ENCODE results near the gene PACS1.
"Not testable (repeated sequence)": the region's sequence is repeated elsewhere in the genome, so short reads cannot be mapped to it uniquely, and the experiment has no call there.

Gene PACS1

GRCh38 chr11:66112041-66112491 is 42.0 kb downstream of the PACS1 start:
- DNase-seq = no peak

GRCh38 chr11:66112601-66113499 is 42.8 kb downstream of the PACS1 start:
- DNase-seq = no peak

DNA sequence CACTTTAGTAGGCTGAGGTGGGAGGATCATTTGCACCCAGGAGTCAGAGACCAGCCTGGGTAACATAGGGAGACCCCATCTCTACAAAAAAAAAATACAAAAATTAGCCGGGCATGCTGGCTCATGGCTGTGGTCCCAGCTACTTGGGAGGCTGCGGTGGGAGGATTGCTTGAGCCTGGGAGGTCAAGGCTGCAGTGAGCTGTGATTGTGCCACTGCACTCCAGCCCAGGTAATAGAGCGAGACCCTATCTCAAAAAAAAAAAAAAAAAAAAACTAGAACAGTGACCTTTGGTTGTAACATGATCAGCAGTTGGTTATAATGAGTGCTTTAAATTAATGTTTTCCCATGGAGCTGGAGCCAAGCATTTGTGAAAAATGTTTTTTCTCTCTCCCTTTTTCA is 44.9 kb downstream of the PACS1 start:
- DNase-seq = not testable (repeated sequence)

DNA sequence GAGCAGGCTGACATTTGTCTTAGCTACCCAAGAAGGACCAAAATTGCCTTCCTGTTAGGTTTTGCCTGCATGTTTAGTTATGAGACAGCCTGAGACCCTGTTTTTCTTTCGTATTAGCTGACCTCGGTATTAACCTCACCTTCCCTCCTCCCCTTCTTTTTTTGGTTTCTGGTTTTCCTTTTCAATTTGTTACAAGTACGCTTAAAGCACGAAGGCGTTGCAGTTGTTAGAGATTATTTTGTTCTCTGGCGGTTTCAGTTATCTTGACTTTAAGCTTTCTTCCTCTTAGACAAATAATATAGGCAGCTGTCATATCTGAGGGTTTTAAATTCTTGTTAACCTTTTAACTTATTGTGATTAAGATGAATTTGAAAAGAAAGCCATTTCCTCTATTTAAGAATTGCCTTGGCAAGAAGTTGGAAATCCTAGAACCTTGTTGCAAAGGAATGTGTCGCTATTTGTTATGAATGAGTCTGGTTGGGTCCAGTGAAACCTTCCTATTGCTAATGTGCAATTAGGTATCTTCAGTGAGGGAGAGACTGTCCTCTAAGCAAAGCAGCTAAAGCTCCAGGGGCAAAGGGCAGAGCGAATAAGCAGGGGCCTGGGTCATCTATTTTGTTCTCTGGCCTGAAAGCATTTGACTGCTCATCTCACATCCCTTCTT is 45.7 kb downstream of the PACS1 start:
- no peak for DNase-seq

DNA sequence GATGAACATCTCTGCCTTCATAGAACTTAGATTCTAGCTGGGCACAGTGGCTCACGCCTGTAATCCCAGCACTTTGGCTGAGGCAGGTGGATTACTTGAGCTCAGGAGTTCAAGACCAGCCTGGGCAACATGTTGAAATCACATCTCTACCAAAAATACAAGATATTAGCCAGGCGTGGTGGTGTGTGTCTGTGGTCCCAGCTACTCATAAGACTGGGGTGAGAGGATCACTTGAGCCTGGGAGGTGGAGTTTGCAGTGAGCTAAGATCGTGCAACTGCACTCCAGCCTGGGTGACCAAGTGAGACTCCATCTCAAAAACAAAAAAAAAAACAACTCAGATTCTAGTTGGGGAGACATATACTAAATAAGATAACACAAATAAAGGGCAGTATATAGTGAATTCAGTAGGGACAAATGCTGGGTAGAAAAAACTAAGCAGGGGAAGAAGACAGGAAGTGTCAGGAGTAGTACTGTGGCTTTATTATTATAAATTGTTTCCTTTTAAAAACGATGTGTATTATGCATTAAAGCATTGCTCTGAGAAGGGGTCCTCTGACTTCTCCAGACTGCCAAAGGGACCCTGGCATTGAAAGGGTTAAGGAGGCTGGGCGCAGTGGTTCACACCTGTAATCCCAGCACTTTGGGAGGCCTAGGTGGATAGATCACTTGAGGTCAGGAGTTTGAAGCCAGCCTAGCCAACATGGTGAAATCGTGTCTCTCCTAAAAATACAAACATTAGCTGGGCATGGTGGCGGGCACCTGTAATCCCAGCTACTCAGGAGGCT is 46.7 kb downstream of the PACS1 start:
- no peak for DNase-seq

GRCh38 chr11:66118847-66119246 is 48.8 kb downstream of the PACS1 start:
- no peak for DNase-seq

- no peak for DNase-seq
Observed at GRCh38 chr11:66119348-66120133, 49.5 kb downstream of the PACS1 start.

DNA sequence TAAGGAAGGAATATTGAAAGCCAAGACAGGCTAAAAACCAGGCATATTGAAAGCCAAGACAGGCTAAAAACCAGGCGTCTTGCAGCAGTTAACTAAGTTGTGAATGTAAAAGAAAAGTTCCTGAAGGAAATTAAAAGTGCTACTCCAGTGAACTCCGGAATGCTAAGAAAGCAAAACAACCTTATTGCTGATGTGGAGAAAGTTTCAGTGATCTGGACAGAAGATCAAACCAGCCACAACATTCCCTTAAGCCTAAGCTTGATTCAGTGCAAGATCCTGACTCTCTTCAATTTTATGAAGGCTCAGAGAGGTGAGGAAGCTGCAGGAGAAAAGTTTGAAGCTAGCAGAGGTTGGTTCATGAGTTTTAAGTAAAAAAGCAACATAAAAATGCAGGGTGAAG is 51.4 kb downstream of the PACS1 start:
- DNase-seq = no peak

- no peak for DNase-seq
Observed at GRCh38 chr11:66123902-66124301, 53.8 kb downstream of the PACS1 start.

GRCh38 chr11:66124564-66124963 is 54.5 kb downstream of the PACS1 start:
- no peak for DNase-seq

- DNase-seq = no peak
Observed at GRCh38 chr11:66126064-66126463, 56.0 kb downstream of the PACS1 start.

DNA sequence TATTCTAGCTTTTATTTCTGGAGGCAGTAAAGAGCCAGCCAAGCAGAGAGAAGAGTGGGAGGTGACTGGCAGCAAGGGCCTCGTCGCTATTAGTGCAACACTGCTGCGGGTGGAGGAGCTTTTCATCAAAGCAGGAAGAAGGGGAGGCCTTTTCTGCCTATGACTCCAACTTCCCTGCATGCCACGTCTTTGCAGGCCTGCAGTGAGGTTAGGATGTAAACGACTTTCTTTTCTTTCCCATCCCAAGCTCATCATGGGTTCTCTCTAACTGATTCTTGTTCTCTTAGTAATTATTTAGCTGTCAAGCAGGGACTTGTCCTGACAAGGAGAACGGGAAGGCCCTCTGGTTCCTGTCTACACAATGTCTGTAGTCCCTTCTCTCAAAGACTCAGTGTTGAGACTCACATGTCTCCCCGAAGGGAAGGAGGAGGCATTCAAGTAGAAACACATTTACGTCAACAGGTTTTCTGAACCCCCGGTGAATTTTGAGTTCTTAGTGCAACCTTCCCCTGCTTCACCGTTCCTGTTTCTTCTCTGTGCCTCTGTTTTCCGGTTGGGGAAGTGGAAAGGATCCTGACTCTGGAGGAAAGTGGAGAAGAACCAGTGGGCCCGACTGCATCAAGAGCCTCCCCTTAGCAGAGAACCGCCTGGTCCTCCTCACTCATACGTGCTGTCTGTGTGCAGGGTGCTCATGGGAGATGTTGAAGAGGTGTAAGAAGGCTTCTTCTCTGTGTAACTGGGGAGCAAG is 56.9 kb downstream of the PACS1 start:
- peak; percentile 71 to 76 for DNase-seq

GRCh38 chr11:66130978-66131377 is 60.9 kb downstream of the PACS1 start:
- no peak for DNase-seq

- no peak for DNase-seq
Observed at GRCh38 chr11:66131937-66132632, 62.0 kb downstream of the PACS1 start.

GRCh38 chr11:66133216-66133775 is 63.2 kb downstream of the PACS1 start:
- no peak for DNase-seq

DNA sequence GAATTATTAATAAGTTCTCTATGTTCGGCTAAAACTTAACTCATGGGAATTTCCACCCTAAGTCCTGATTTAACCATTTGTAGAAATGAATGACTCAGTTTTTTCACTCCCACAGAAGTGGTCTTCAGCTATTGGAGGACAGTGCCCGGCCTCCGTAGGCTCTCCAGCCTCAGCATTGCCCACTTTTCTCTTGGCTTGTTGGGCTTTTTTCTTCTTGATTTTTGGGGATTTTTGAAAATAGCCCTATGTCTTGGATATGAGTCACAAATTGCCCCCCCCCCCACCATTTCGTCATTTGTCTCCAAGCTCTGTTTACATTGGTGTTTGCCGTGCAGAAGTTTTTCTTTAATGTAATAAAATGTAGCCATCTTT is 66.7 kb downstream of the PACS1 start:
- DNase-seq = no peak

- no peak for DNase-seq
Observed at GRCh38 chr11:66139817-66140404, 69.8 kb downstream of the PACS1 start.

DNA sequence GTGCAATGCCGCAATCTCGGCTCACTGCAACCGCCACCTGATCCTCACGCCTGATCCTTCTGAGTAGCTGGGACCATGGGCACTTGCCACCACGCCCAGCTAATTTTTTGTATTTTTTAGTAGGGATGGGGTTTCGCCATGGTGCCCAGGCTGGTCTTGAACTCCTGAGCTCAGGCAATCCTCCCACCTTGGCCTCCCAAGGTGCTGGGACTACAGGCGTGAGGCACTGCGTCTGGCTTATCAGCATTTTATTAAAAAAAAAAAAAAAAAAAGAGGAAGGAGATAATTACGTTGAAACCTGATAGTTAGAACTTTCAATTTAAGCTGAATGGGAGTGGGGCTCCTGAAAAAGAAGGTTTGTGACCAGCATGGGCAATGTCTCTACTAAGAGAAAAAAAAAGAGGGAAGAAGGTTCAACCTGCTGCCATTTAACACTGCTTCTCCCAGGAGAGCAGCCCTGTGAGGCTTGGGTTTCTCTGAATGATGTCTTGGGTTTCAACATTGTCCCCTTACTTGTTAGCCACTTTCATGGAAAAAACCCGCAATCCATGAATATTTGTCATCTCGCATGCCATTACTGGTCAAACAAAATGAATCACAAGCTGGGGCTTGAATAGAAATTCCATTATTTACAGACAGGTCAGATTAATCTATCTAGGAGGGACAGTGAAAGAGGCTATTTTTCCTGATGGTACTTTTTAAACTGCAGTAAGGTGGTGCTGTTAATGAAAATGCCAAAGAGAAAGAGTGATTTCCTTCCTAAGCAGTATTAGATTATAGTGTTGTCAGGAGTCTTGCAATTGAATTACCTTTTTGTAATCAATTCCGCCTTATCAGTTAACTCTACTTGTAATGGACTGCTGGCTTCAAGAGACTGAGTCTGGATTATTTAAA is 72.5 kb downstream of the PACS1 start:
- no peak for DNase-seq

DNA sequence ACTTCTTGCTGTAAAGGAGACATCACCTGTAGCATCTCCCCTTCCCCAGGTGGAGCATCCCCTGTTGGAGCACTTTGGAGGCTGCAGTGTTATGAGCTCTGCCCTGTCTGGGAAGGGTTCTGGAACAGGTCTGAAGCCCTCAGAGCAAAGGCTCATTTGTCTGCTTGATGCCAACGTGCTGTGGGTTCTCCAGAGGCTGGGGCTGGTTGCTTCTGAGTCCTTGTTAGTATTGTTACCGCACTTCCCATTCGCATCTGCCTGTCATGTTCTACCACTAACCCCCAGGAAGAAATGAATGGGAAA is 73.1 kb downstream of the PACS1 start:
- no peak for DNase-seq
